Esophagus squamous epithelium (tissue), 4 donors: Measurements from ENCODE around the gene MICAL1.
A peak's percentile ranks its signal among the peaks of the same experiment; 100 is the strongest.

Experiments
- POLR2A ChIP-seq, 4 donors: fragments of 450-650 bp; IDR thresholded peaks; one replicate each; pipeline ENCODE4 v1.6.1; 2017; ENCODE audit warnings: antibody characterized with exemption in 4 of 4, mild to moderate bottlenecking in 4 of 4, moderate library complexity in 3 of 4
- TF ChIP-seq, protein P1 (sequence below), 6 experiments: fragments of 450-650 bp in 4 of 6; fragments of 200-600 bp in 2 of 6; sonication (generic) in 2 of 6; IDR thresholded peaks; one replicate each; pipeline ENCODE4 v1.5.1; 2016 to 2019; ENCODE audit warnings: antibody characterized with exemption in 6 of 6, mild to moderate bottlenecking in 4 of 6, moderate library complexity in 4 of 6

- TF ChIP-seq POLR2A (IDR thresholded peaks at IDR 0.05), result peak in 1 of 4 donors; percentile 61
- TF ChIP-seq, protein P1, sequence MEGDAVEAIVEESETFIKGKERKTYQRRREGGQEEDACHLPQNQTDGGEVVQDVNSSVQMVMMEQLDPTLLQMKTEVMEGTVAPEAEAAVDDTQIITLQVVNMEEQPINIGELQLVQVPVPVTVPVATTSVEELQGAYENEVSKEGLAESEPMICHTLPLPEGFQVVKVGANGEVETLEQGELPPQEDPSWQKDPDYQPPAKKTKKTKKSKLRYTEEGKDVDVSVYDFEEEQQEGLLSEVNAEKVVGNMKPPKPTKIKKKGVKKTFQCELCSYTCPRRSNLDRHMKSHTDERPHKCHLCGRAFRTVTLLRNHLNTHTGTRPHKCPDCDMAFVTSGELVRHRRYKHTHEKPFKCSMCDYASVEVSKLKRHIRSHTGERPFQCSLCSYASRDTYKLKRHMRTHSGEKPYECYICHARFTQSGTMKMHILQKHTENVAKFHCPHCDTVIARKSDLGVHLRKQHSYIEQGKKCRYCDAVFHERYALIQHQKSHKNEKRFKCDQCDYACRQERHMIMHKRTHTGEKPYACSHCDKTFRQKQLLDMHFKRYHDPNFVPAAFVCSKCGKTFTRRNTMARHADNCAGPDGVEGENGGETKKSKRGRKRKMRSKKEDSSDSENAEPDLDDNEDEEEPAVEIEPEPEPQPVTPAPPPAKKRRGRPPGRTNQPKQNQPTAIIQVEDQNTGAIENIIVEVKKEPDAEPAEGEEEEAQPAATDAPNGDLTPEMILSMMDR (IDR thresholded peaks at IDR 0.05), result no peak
These were observed 806 bp downstream of the MICAL1 start for GRCh38 chr6:109454496-109455436.
